Stimulated activated naive CD4-positive, alpha-beta T cell treated with Interleukin-2 at 50 U/mL for 16 hours (primary cell): ENCODE data around the gene LMF1.
A peak's percentile ranks its signal among the peaks of the same experiment; 100 is the strongest.

Source experiments
- DNase-seq: peaks from one replicate; lab custom pipeline; 2025; lab: John Stamatoyannopoulos, UW

LMF1 gene

DNA sequence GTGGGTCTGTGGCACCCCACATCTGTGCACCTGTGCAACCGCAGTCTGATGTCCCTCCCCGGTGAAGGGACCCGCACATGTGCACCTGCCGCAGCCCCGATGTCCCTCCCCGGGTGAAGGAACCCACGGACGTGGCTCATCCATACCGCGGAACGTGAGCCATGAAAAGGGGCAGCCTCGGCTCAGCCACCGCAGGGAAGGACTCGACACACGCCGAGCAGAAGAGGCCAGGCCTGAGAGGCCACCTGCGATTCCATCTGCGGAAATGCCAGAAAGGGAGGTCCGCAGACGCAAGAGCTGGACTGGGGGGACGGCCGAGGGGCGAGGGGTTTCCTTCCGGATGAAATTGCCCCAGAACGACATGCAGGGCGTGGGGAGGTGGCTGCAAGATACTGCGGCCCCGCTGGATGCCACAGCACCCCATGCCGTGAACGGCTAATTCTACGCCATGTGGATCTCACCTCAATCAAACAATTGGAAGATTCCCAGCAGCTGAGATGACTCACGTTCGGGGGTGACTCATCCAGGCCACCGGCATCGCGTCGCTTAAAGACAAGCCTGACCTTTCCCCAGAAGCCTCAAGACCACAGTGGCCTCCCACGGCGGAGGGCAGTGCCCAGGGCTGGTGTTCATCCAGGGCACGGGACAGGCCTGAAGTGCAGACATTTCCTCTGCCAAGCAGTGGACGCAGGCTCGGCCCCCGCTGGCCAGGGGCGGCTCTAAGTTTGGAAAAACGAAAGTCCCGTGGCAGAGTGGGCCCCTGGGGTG is 31.8 kb upstream of the LMF1 start:
- peak; percentile 83 for DNase-seq

DNA sequence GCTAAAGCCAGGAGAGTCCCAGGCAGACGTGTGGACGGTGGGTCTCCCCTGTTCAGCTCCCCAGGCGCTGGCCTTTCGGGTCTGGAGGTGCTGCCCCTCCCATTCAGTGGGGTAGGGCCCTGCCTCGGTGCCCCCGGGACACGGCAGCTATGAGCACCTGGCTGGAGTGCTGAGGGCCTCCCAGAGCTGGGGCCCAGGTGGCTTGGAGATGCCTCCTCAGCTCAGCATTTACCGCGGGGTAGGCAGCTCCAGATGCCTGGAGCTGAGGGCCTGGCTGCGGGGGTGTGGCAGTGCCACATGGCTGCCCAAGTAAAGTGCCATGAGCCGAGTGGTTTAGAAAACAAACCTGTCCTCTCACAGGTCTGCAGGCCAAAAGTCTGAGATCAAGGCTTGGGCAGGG is 30.3 kb upstream of the LMF1 start:
- DNase-seq, result no peak

DNA sequence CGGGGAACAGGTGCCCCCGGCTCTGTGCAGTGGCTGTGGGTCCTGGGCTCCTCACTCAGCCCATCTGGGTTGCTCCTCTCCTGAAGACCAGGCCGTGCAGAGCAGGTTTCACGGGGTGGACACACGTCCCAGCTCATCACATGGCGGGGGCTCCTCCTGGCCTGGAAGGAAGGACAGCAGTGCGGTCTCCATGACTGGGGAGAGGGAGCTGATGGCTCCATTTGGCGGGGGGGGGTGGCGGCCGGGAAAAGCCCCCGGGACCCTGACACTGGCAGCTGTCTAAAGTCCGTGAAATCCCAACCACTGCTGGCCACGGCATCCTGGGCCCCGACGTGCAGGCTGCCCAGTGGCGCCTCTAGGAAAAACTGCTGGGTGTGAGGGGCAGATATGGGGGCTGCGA is 29.8 kb upstream of the LMF1 start:
- no peak for DNase-seq

DNA sequence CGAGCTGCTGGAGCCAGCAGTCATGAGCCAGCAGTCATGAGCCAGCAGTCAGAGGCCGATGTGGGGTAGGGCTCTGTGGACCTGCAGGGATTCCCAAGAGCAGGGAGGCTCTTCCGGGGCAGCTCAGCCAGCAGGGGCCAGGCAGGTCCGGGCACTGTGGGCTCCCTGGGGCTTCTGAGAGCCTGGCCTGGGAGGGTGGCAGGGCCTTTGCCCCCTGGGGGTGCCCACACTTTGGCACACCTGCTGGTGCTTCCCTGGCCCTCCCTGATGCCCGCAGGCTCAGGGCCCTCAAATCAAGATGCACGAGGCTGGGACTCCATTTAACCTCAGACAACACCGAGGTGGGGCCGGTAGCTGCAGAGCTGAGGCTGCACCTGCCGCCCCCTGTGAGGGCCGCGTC is 28.9 kb upstream of the LMF1 start:
- no peak for DNase-seq

DNA sequence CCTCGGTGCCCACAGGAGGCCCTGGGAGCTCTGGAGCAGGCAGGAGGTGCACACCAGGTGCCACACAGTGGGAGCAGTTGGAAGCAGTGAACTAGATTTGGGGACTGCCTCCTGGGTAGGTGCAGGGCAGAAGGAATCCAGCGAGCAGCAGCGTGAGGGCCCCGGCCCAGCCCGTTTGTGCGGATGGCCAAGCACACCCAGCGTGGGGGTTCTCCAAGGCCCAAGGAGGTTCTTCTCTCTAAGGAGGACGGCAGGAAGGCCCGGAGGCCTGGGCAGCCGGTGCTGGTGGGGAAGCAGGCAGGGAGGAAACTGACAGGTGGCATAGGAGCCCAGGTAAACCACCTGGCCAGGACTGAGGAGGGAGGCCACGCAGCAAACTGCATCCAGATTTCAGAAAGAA is 27.8 kb upstream of the LMF1 start:
- DNase-seq, result no peak

DNA sequence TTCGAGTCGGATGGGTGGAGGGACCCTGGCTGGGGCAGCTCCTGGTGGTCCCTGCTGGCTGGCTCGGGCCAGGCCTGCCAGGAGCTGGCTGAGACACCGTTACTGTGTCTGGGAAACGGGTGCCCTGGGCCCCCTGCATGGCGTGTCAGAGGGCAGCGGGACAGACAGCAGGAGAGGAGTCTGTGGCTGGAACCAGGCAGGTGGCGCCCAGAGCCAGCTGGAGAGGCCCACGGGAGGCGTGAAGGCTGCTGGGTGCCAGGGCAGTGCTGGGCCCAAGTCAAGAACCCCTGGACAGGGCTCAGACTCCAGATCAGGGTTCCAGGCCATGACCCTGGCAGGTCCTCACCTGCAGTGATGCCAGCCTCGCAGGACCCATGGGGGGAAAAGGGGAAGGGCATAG is 27.4 kb upstream of the LMF1 start:
- no peak for DNase-seq

DNA sequence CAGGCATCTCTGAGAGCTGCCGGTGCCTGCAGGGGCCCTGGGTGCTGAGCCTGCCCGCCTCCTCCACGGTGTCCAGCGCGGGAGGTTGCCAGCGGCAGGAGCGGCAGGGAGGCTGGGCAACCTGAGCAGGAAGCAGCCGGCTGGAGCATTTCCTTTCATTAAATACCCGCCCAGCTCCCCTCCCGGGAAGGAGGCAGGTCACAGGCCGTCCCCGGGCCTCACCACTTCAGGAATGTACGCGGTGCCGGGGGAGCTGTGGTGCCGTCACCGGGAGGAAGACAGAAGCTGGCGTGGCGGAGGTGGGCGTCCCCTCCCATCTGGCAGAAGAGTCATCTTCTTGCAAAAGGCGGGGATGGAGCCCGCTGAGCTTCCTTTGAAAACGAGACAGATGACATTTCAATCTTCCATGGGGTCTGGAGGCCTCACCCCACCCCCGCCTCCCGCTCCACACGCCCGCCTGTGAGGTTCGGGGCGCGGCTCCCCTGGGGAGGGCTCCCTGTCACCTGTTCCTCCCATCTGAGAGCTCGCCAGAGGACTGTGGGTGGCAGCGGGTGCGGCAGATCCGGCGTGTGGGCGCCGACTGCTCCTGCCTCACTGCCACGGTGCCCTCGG is 26.8 kb upstream of the LMF1 start:
- peak; percentile 59 for DNase-seq

DNA sequence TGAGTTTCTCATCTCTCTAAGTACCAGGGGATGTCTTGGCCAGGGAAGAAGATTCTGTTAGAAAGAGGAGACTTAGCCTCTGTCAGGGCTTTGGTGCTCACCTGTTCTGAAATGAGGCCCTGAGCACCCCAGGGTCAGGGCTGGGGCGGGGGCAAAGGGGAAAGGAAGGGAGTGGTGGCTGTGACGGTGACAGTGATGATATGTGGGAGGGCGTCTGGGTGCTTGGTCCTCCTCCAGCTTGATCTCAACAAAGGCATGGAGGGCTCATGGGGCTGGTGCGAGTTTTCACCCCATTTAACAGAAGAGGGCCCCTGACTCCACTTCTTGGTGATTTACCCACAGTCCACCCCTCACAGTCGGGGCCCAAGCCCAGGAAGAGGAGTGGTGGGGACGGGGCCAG is 25.9 kb upstream of the LMF1 start:
- DNase-seq, result peak; percentile 15

DNA sequence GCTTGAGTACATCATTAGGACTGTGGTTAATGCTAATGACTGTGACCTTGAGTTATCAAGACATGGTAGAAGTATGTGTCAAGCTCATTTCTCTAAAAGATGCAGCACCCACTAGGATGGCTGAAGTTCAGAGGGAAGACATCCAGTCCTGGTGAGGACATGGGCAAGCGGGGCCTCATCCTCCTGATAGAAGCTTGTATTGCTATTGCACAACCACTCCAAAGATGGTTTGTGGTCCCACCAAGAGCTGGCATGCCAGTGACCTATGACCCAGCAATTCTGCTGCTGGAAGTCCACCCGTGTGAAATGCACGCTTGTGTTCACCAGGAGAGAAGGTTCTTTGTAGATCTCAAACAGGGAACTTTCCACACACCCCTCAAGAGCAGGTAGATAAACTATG is 25.0 kb upstream of the LMF1 start:
- no peak for DNase-seq

DNA sequence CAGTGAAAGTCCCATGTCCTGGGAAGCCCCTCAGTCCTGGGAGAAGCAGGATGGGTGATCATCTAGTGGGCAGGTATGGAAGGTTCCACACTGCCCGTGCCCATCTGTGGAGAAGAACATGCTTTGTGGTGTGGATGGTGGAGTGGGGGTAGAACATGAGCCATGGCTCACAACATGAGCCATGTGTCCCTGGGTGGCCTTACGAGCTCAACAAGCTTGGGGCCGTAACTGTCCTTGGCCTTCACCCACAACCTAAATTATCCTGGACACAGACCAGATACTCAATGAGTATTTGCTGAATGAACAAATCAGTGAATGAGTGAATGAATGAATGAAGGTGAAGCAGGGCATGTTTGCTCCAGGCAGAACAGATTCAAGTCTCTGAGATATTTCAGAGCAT is 24.3 kb upstream of the LMF1 start:
- no peak for DNase-seq

DNA sequence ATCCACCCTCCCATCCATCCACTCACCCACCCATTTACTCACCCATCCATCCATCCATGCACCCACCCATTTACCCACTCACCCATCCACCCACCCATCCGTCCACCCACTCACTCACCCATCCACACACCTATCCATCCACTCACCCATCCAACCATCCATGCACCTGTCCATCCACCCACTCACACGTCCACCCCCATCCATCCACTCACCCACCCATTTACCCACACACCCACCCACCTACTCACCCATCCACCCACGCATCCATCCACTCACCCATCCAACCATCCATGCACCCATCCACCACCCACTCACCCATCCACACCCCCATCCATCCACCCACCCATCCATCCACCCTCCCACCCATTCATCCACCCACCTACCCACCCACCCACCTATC is 22.9 kb upstream of the LMF1 start:
- no peak for DNase-seq

DNA sequence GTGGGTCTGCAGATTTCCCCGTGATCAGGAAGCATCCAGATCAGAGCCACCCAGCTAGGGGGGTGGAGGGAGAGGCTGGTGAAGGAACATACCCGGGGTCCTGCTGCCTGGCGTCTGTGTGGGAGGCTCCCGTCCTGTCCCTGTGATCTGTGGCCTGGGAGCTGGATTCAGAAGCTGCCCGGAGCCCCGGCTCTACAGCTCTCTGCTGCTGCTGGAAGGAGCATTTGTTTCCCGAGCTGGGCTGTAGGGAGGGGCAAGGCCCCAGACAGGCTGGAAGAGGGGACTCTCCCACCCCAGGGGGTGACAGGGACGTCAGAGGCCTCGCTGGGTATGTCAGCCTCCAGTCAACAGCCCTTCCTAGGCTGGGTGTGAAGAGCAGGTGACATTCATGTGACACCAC is 21.0 kb upstream of the LMF1 start:
- DNase-seq, result no peak

DNA sequence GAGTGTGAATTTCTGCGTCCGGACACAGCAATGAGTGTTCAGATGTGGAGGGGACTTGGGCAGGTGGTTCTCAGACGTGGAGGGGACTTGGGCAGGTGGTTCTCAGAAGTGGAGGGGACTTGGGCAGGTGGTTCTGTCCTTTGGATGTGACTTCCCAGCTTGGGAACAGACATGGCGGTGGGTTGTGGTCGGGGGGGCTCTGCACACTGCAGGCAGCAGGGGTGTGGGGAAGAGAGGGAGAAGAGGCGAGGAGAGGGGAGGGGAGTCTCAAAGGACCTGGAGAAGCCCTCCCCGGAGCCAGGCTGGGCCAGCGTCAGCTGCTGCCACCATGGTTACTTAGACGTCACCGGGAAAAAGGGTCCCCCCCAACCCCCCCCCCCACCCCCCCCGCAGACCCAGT is 20.6 kb upstream of the LMF1 start:
- no peak for DNase-seq

DNA sequence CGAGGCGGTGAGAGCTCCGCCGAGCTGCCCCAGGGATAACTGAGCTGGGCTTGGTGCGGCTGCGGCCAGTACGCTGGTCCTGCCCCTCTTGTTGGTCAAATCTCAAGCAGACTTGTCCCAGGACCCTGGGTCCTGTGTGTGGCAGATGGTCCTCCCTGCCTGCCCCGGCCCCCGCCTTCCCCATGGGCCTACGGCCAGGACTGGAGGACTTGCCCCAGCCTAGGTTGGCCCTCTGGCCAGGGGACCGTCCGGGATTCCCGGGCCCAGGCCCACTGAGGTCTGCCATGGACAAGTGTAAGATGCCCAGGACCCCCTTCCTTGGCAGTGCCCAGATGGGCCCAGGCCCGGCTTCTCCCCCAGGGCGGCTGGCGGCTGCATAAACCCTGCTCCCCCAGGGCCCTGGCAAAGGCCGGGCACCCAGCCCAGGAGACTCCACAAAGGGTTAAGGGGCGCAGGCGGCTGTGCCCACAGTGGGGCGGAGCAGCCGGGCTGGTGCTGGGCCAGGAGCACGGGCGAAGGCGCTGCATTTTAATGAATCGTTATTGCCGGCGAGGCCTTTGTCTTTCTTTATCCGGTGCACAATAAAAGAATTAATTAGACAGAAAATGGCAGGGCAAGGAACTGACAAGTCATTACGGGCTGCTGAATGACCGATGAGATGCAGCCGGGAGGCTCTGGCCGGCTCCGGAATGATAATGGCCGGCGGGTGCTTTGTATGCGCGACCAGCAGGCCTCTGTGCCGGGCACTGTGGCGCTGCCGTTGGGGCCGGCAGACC is 19.9 kb upstream of the LMF1 start:
- DNase-seq, result no peak

DNA sequence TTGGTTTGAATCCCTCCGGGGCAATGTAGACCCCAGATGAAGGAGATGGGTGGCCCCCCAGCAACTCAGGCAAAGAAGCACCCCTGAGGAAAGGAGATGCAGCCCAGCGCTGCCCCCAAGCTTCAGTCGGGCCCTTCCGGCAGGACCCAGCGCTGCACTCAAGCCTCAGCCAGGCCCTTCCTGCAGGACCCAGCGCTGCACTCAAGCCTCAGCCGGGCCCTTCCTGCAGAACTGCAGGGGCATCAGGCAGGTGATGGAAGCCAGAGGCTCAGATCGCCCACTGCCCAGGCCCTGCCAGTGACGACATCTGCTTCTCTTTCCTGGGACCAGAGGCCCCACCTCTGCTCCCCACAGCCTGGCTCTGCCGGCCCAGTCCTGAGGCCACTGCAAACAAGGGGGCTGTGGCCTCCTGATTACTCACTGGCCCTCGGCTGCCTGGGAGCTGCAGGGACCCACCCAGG is 18.6 kb upstream of the LMF1 start:
- DNase-seq, result no peak

DNA sequence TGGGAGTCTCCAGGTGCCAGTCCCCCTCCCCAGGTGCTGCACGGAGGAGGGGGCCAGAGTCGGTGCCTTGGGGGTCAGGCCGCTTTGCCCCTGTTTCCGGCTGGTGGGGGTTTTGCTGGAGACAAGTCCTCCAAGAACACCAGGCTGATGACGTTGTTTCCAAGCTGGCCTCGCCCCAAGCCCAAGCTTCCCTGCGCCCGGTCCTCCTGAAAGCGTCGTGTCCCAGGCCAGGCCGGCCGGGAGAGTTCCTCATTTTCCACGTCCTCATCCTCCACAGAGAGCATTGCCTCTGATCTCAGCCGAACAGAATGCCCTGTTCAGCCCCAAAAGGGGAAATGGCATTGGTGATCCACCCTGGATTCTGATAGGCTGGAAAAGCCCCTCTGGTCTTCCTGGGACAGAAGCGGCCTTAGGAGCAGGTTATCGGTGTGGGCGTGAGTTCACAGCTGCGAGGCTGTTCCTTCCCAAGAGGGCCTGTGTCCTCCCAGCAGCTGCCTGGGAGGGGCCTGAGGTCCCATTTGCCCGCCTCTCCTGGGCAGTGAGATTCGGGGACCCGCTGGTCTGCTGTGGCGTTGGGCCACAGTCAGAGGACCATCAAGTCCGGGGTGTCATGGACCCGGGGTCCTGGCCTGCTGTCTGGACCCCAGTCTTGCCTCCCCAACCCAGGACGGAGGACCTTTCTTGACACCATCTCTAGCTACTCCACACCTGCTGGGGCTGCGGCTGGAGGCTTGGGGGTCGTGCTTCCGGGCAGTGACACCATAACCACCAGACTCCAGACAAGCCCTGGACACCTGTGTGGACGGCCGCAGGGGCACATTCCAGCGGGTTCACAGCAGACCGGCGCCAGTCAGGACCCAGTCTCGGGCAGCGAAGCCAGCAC is 17.9 kb upstream of the LMF1 start:
- no peak for DNase-seq

DNA sequence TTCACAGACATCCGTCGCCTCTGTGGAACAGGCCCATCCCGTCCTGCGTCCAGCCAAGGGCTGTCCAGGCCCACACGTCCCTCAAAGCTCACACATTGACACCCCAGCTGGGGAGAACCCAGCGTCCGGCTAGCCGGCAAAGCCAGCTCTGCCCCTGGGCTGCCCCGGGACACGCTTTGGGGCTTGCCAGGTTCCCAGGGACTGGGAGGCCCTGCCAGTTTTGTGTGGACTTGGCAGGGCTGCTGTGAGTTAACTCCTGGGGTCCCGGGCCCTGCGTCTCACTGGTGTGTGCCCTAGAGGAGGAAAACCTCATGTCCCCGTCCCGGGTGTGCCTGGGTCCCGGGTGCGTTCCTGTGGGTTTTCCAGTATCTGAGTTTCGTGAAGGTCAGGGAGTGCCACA is 17.1 kb upstream of the LMF1 start:
- DNase-seq, result no peak

DNA sequence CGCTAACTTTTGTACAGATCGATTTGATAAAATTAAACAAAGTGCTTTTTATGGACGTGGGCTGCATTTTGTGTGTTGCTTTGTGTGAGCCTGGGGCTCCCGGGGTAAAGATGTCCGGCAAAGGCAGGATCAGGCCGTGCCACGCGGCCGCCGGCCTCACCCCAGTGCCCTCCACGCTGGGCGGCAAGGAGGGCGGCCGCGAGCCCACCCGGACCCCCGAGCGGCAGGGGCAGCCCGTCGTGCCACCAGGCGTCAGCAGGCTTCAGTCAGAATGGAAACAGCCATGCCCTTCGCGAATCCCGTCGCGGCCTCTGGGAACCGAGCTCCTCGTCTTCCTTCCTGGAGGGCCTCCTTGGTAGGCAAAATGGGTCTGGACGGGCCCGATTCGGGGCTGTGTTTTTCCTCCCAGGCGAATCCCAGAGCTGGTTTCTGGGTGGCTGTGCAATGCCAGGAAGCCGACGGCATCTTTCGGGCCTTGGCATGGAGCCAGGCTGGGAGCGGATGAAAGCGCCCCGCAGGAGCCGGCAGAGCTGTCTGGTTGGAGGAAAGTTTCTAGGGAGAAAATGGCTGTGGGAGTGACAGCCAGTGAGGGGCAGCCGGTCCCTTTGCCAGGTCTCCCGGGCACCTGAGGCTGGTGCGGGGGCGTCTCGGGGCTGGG is 16.3 kb upstream of the LMF1 start:
- DNase-seq, result no peak

DNA sequence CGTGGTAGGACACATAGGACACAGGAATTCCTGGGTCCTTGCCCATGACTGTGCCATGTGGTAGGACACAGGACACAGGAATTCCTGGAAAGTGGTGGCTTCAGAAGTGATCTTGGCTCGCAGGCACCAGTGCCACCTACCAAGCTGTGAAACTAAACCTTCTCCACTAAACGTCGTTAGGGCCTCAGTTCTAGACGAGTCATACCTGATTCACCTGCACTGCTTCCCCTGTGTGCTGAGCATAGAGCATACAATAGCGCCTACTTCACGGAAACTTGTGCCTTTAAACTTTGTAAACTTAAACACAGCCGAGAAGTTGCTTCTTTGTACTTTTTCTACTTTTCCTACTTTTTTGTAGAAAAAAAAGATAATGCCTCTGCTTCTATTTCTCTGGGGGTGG is 15.6 kb upstream of the LMF1 start:
- DNase-seq, result no peak

DNA sequence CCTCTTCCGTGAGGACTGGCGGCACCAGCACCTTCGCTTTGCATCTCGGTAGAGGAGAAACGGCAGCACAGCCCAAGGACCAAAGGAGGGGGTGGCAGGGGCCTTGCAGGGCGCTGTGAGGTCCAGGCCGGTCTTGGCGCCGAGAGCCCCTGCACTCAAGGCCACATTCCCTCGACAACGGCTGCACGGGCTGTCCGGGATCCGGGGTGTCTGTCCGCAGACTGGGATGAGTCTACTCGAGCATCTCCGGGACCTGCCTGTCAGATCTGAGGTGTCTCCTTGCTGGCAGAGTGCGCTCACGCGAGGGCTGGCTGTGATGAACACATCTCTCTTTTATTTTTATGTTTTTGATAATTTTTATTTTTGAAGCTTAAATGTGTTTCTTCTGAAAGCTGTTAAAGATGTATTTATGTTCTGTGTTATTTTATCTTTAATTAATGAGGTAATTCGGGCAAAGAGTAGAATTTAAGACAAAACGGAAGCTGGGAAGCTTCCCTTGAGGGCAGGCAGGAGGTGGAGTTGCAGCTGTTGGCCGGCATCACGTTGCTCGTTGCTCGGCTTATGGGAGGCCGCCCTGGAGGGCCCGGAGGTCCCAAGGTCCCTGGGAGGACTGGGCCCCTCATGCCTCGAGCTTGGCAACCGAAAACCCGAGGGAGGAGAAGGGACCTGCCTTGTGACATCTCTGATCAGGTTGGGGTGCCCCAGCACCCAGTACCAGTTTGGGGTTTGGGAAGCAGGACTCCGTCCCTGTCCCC is 15.0 kb upstream of the LMF1 start:
- no peak for DNase-seq
